Right atrium auricular region (tissue), 2 donors: ENCODE data around the gene NCBP3. TPM values are rescaled to one million over a fixed set of nuclear protein-coding genes. Genes with fewer than 3 reads are reported as not detected.

Experiments
- DNase-seq: peaks from one replicate; pipeline ENCODE4 v3.0.0-alpha.2; 2019; ENCODE audit warnings: low spot score
- H3K27ac ChIP-seq, 2 donors: fragments of 200-600 bp; sonication (generic); 1 replicate in 1 of 2; 2 replicates in 1 of 2; pipeline ENCODE4 v1.5.1; 2016 to 2019
- H3K27me3 ChIP-seq, 2 donors: fragments of 200-600 bp; sonication (generic); one replicate each; pipeline versions ENCODE4 v1.5.1 to v1.6.0; 2017 to 2019
- H3K36me3 ChIP-seq: fragments of 200-600 bp; sonication (generic); one replicate; pipeline ENCODE4 v1.5.1; 2016
- H3K4me1 ChIP-seq, 2 donors: fragments of 200-600 bp; sonication (generic); one replicate each; pipeline versions ENCODE4 v1.5.1 to v1.6.0; 2017 to 2019
- H3K4me3 ChIP-seq, 2 donors: fragments of 200-600 bp; sonication (generic); 1 replicate in 1 of 2; 2 replicates in 1 of 2; pipeline ENCODE4 v1.5.1; 2017 to 2019; ENCODE audit warnings: mild to moderate bottlenecking in 1 of 2, moderate library complexity in 1 of 2
- H3K9me3 ChIP-seq, 2 donors: fragments of 200-600 bp; sonication (generic); one replicate each; pipeline ENCODE4 v1.5.1; 2019
- CTCF ChIP-seq, 2 donors: fragments of 200-600 bp; sonication (generic); IDR thresholded peaks; one replicate each; pipeline ENCODE4 v1.5.1; 2019; ENCODE audit warnings: antibody characterized with exemption in 2 of 2
- total RNA-seq, 2 donors: library from RNA; depleted of rRNA; stranded (reverse); fragments of >200 nt; gene quantifications; one replicate each; pipeline ENCODE4 v1.1.0, GENCODE V29; 2016

The NCBP3 gene
- total RNA-seq, 2 donors from 2014 or later: 15.2 to 21.4 TPM

- H3K4me3 ChIP-seq: no peak overlapping the region
- H3K27ac ChIP-seq: no peak overlapping the region
- no peaks in the 10 kb centered on the region for H3K27me3 ChIP-seq
- H3K9me3 ChIP-seq: no peaks in the 10 kb centered on the region
- no peak for TF ChIP-seq CTCF (IDR thresholded peaks at IDR 0.05)
- no peak for DNase-seq
- peaks cover 88% of the 10 kb centered on the region for H3K36me3 ChIP-seq
- peaks cover 0 to 7% of the 10 kb centered on the region in 2 donors for H3K4me1 ChIP-seq
Observed at GRCh38 chr17:3821101-3821500, 24.9 kb downstream of the NCBP3 start.

DNA sequence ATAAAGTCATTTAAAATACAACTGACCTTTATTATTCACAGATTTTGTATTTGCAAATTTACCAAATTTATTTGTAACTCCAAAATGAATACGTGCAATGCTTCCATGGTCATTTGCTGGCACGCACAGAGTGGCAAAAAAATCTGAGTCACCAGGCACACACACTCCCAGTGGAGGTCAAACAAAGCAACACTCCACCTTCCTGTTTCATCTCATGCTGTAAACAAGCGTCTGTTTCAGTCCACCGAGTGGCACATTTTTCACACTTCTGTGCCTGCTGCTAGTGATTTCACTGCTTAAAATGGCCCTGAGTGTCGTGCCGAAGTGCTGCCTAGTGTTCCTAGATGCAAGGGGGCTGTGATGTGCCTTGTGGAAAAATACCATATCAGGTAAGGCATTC, 27.3 kb downstream of the NCBP3 start:
- TF ChIP-seq CTCF (IDR thresholded peaks at IDR 0.05): no peak
- peaks cover 88% of the 10 kb centered on the region for H3K36me3 ChIP-seq

DNA sequence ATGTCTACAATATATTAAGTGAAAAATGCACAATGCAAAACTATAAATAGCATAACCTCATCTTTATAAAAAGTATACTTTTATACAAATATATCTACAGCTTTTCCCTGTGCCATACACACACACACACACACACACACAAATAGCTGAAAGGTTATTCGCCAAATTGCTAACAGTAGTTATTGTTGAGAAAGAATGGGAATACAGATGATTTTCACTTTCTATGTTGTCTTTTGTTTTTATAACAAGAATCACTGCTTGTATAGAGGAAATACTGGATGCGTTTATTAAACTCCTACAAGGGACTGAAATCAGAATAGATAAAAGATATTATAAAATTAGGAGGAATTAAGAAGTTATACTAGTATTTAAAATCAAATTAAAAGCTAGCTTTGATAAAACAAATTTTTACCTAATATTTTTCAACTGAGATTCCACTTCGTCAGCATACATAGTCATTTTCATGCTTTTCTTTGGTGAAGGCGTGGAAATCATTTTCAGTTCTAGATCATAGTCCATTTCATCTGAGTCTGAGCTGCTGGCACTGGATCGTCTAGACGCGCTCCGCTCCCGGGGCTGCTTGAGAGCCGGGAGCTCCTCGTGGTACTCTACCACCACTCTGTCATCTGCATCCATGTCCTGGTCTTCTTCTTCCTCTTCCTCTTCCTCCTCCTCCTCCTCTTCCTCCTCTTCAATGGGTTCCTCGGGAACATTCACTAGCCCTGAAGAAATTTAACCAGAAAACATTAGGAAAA, 28.0 kb downstream of the NCBP3 start:
- H3K36me3 ChIP-seq: peaks cover 89% of the 10 kb centered on the region

More for the DNA sequence above, 27.3 kb downstream of the NCBP3 start:
- H3K27ac ChIP-seq: peak overlapping the region; percentile 73 to 82
- H3K4me3 ChIP-seq: no peak overlapping the region
- no peaks in the 10 kb centered on the region for H3K27me3 ChIP-seq
- no peak for DNase-seq
- H3K9me3 ChIP-seq: no peaks in the 10 kb centered on the region
- H3K4me1 ChIP-seq: peaks cover 0 to 7% of the 10 kb centered on the region in 2 donors

GRCh38 chr17:3815925-3816324, 30.1 kb downstream of the NCBP3 start:
- TF ChIP-seq CTCF (IDR thresholded peaks at IDR 0.05): peak in 1 of 2 donors; percentile 29
- peaks cover 0 to 7% of the 10 kb centered on the region in 2 donors for H3K4me1 ChIP-seq
- no peaks in the 10 kb centered on the region for H3K9me3 ChIP-seq
- DNase-seq: no peak
- no peak overlapping the region for H3K27ac ChIP-seq
- no peak overlapping the region for H3K4me3 ChIP-seq
- H3K36me3 ChIP-seq: peaks cover 89% of the 10 kb centered on the region
- H3K27me3 ChIP-seq: no peaks in the 10 kb centered on the region

More for the DNA sequence above, 28.0 kb downstream of the NCBP3 start:
- Histone ChIP-seq H3K9me3 (no peaks in the 10 kb centered on the region), H3K27me3 (no peaks in the 10 kb centered on the region), H3K4me3 (no peak overlapping the region), H3K27ac (peak overlapping the region; percentile 73 to 82), H3K4me1 (peaks cover 0 to 7% of the 10 kb centered on the region in 2 donors)
- TF ChIP-seq CTCF (IDR thresholded peaks at IDR 0.05): no peak
- DNase-seq: no peak

DNA sequence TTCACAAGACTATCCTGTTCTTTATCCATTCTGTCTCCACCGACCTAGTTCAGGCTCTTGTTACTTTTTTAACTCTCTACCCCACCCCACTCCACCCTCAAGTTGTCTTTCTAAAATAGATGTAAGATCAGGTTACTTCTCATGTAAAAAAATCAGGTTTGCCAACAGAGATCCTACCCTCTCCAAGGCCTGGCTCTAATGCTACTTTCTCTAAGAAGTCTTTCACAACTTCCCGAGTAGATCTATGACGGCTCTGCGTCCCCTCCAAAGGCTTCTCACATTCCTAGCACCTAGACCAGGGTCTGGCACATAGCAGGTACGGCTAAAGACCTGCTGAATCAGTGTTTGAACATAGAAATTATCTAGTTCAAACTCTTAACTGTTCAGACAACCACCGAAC, 30.9 kb downstream of the NCBP3 start:
- Histone ChIP-seq H3K4me3 (no peak overlapping the region), H3K27ac (no peak overlapping the region), H3K4me1 (peaks cover 0 to 7% of the 10 kb centered on the region in 2 donors), H3K36me3 (peaks cover 89% of the 10 kb centered on the region), H3K27me3 (no peaks in the 10 kb centered on the region), H3K9me3 (no peaks in the 10 kb centered on the region)
- no peak for TF ChIP-seq CTCF (IDR thresholded peaks at IDR 0.05)
- no peak for DNase-seq
